Endothelial cell of umbilical vein (primary cell): ENCODE data around the gene HTRA3. TPM values are rescaled to one million over a fixed set of nuclear protein-coding genes. Genes with fewer than 3 reads are reported as not detected.

Source experiments
- BruUV-seq: library from RNA; stranded (reverse); fragments of 400-500 nt; replicated peaks from 2 replicates; lab custom pipeline; 2021; lab: Mats Ljungman, UMichigan
- CTCF ChIA-PET: fragments of 300-600, 350-600 bp; sonication (Branson Sonifier 250); formaldehyde crosslinking; loops from one replicate; lab custom pipeline; 2021; ENCODE audit warnings: antibody characterized with exemption, inconsistent platforms; lab: Charles Lee
- POLR2A ChIA-PET: fragments of 300-600, 350-600 bp; sonication (Branson Sonifier 250); formaldehyde crosslinking; loops from one replicate; lab custom pipeline; 2021; ENCODE audit warnings: antibody characterized with exemption, inconsistent platforms; lab: Charles Lee
- DNase-seq: peaks from one replicate; pipeline ENCODE4 v3.0.0-alpha.2; 2011; ENCODE audit warnings: low read depth, low spot score
- FAIRE-seq: peaks from 2 replicates; lab custom pipeline; 2011; peaks lifted over from hg19 to GRCh38; lab: Jason Lieb, UNC
- H2AFZ ChIP-seq: 2 replicates; pipeline ENCODE4 v1.6.0; 2012; ENCODE audit warnings: low read depth, low read length, control low read depth, inconsistent platforms
- H3K27ac ChIP-seq: 2 replicates; pipeline ENCODE4 v1.5.1; 2011; ENCODE audit warnings: low read depth, mild to moderate bottlenecking, control low read depth, low read length, moderate library complexity; ENCODE audit not compliant: insufficient read depth
- H3K27me3 ChIP-seq, 2 experiments: 2 replicates each; pipeline versions ENCODE4 v1.6.0 to v1.6.1; 2011; ENCODE audit warnings: low read length in 2 of 2, mixed read lengths in 1 of 2; ENCODE audit not compliant: control insufficient read depth in 2 of 2, insufficient read depth in 2 of 2
- H3K36me3 ChIP-seq, 2 experiments: 2 replicates in 1 of 2; 3 replicates in 1 of 2; pipeline ENCODE4 v1.5.1; 2011; ENCODE audit warnings: low read length in 2 of 2, mild to moderate bottlenecking in 1 of 2, moderate library complexity in 1 of 2; ENCODE audit not compliant: control insufficient read depth in 2 of 2, insufficient read depth in 2 of 2; ENCODE audit errors: extremely low read depth in 1 of 2
- H3K4me1 ChIP-seq: 3 replicates; pipeline ENCODE4 v1.5.1; 2011; ENCODE audit warnings: mild to moderate bottlenecking, low read length; ENCODE audit not compliant: control insufficient read depth, insufficient read depth; ENCODE audit errors: extremely low read depth
- H3K4me2 ChIP-seq: 2 replicates; pipeline ENCODE4 v1.6.1; 2011; ENCODE audit warnings: low read length, control low read depth, mixed read lengths; ENCODE audit not compliant: insufficient read depth
- H3K4me3 ChIP-seq, 3 experiments: fragments of 200-600 bp in 1 of 3; sonication (generic), shearing (Covaris generic) in 1 of 3; replicated peaks in 1 of 3; 2 replicates each; pipeline ENCODE4 v1.5.1; 2011 to 2016; ENCODE audit warnings: control low read depth in 3 of 3, low read length in 3 of 3, mild to moderate bottlenecking in 2 of 3, inconsistent platforms in 1 of 3, low read depth in 1 of 3, moderate library complexity in 1 of 3; ENCODE audit not compliant: insufficient read depth in 1 of 3
- H3K79me2 ChIP-seq: 2 replicates; pipeline ENCODE4 v1.6.0; 2012; ENCODE audit warnings: low read length, inconsistent platforms; ENCODE audit not compliant: control insufficient read depth, insufficient read depth
- H3K9ac ChIP-seq: replicated peaks from 2 replicates; pipeline ENCODE3; 2011; ENCODE audit warnings: low read length, control low read depth; ENCODE audit not compliant: insufficient read depth; ENCODE audit errors: extremely low read depth
- H3K9me1 ChIP-seq: replicated peaks from 3 replicates; pipeline ENCODE4 v1.6.0; 2011; ENCODE audit warnings: mild to moderate bottlenecking, low read length; ENCODE audit not compliant: control insufficient read depth, insufficient read depth; ENCODE audit errors: extremely low read depth
- H3K9me3 ChIP-seq: replicated peaks from 2 replicates; pipeline ENCODE4 v1.5.1; 2012; ENCODE audit warnings: low read length, inconsistent platforms; ENCODE audit not compliant: control insufficient read depth, insufficient read depth
- H4K20me1 ChIP-seq: replicated peaks from 2 replicates; pipeline ENCODE3; 2011; ENCODE audit warnings: mild to moderate bottlenecking, low read length; ENCODE audit not compliant: control insufficient read depth, insufficient read depth; ENCODE audit errors: extremely low read depth
- CTCF ChIP-seq, 2 donors: IDR thresholded peaks; 1 replicate in 1 of 2; 2 replicates in 1 of 2; pipeline ENCODE4 v1.5.1; 2011; ENCODE audit warnings: low read length in 2 of 2, mild to moderate bottlenecking in 2 of 2, moderate library complexity in 2 of 2, control low read depth in 1 of 2, inconsistent platforms in 1 of 2, low read depth in 1 of 2; ENCODE audit not compliant: insufficient read depth in 1 of 2; ENCODE audit errors: extremely low read depth in 1 of 2
- EZH2 ChIP-seq: IDR thresholded peaks from 2 replicates; pipeline ENCODE4 v1.6.1; 2012; ENCODE audit warnings: borderline replicate concordance, low read depth, mild to moderate bottlenecking, moderate library complexity, low read length, inconsistent platforms; ENCODE audit not compliant: severe bottlenecking
- FOS ChIP-seq: IDR thresholded peaks from 2 replicates; pipeline ENCODE4 v1.6.1; 2011; ENCODE audit warnings: mild to moderate bottlenecking, low read length, moderate library complexity, borderline replicate concordance; ENCODE audit not compliant: insufficient read depth
- GATA2 ChIP-seq: IDR thresholded peaks from 2 replicates; pipeline ENCODE4 v1.7.0; 2011; ENCODE audit warnings: low read depth, mild to moderate bottlenecking, moderate library complexity, mixed read lengths, low read length; ENCODE audit not compliant: insufficient read length, insufficient read depth
- POLR2A ChIP-seq: IDR thresholded peaks from 2 replicates; pipeline ENCODE4 v1.6.1; 2012; ENCODE audit warnings: low read depth, mild to moderate bottlenecking, control low read depth, low read length
- POLR2AphosphoS5 ChIP-seq: IDR thresholded peaks from 2 replicates; pipeline ENCODE4 v1.6.1; 2012; ENCODE audit warnings: low read depth, mild to moderate bottlenecking, control low read depth, low read length, moderate library complexity; ENCODE audit not compliant: insufficient read depth
- dilution Hi-C: fragments of 300-500 bp; cut with MboI; formaldehyde crosslinking; loops from one replicate; pipeline ENCODE4 v1.15.0; 2019; ENCODE audit warnings: low sequenced_read_pairs; ENCODE audit not compliant: extremely low pct_ligation_motif_present
- intact Hi-C: fragments of 100-400 bp; cut with micrococcal nuclease; formaldehyde crosslinking; loops from one replicate; pipeline ENCODE4 v1.10.0; 2022
- polyA plus RNA-seq, 4 experiments: library from polyadenylated mRNA; depleted of rRNA in 3 of 4; stranded (reverse) in 3 of 4; unstranded in 1 of 4; fragments of >200 nt; gene quantifications; 2 replicates each; pipeline versions ENCODE4 v1.2.1 to v1.2.3, GENCODE V29; 2011 to 2012; ENCODE audit warnings: missing spikeins in 1 of 4
- total RNA-seq: library from RNA; stranded (reverse); gene quantifications from 2 replicates; pipeline ENCODE4 v1.2.3, GENCODE V29; 2021
- TF ChIP-seq, protein P1 (sequence below): IDR thresholded peaks from 2 replicates; pipeline ENCODE4 v1.6.1; 2011; ENCODE audit not compliant: insufficient read depth, insufficient read length

HTRA3 gene
- total and polyA plus RNA-seq, 2 donors (not counting 3 experiments of a cell fraction or from before 2014, with no cell fraction given): 9.0 to 12.0 TPM

DNA sequence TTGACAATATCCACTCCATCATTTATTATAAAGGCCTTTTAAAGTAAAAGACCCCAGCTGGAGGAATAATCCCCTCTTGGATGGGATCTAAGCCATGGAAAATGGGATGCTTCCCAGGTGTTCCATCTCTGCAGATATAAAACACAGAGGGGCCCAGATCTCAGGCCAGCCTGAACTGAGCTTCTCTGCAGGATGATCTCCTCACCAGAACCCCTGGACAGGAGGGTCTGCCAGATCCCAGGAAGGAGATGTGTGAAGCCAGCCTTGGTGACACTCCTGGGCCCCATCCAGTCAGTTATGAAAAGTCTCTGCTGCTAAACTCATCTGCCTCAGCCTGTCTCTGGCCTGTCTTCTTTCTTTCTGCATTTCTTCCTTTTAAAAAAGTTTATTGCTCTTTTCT lies 56.7 kb downstream of the HTRA3 start:
- H3K27ac ChIP-seq: no peak overlapping the region
- H3K9ac ChIP-seq: no peak overlapping the region
- no peak overlapping the region for H3K4me3 ChIP-seq
- CTCF ChIA-PET: interaction anchor here (1.0 kb wide), 1 partner anchor 59 kb away, joined by 4 read pairs; no protein-coding TSS in a partner anchor
- H3K9me1 ChIP-seq: no peaks in the 10 kb centered on the region
- no peaks in the 10 kb centered on the region for H3K36me3 ChIP-seq
- FAIRE-seq: no peak
- POLR2A ChIA-PET: no interaction called here
- H2AFZ ChIP-seq: no peak overlapping the region
- intact Hi-C loops (no loop called here), dilution Hi-C loops (no loop called here)
- TF ChIP-seq CTCF (IDR thresholded peaks at IDR 0.05; ENCODE audit: extremely low read depth in 1 of 2, insufficient read depth in 1 of 2, low read depth in 1 of 2, low read length in 2 of 2): no peak
- TF ChIP-seq, protein P1, sequence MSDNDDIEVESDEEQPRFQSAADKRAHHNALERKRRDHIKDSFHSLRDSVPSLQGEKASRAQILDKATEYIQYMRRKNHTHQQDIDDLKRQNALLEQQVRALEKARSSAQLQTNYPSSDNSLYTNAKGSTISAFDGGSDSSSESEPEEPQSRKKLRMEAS: no peak
- no peak overlapping the region for H3K4me2 ChIP-seq
- no peaks in the 10 kb centered on the region for H3K4me1 ChIP-seq
- no peaks in the 10 kb centered on the region for H3K79me2 ChIP-seq
- BruUV-seq: no TSS peak
- H4K20me1 ChIP-seq: no peaks in the 10 kb centered on the region
- H3K9me3 ChIP-seq: no peaks in the 10 kb centered on the region
- no peak for DNase-seq
- peaks cover 1 to 2% of the 10 kb centered on the region in 2 experiments for H3K27me3 ChIP-seq

DNA sequence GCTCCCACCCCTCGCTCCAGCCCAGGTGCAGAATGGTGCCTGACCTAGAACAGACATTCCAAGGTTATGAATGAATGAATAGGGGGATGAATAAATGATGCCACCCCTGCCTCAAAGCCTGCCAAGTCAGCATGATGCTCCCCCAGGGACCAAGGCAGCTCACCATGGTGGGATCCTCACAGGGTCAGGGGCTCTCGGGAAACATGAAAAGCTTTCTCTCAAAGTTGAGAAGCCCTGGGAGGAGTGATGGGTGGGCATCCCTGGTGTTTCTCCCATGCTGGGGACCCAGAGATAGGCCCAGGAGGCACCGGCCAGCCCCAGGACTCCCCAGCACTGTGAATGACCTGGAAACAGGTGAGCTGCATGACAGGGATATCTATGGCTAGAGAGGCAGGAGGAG lies 58.9 kb downstream of the HTRA3 start:
- H3K27me3 ChIP-seq: peaks cover 0 to 2% of the 10 kb centered on the region in 2 experiments
- H3K27ac ChIP-seq: no peak overlapping the region
- H3K79me2 ChIP-seq: no peaks in the 10 kb centered on the region
- no peaks in the 10 kb centered on the region for H3K9me3 ChIP-seq
- intact Hi-C loops: no loop called here
- H2AFZ ChIP-seq: no peak overlapping the region
- no peak overlapping the region for H3K4me3 ChIP-seq
- FAIRE-seq: no peak
- TF ChIP-seq FOS: no peak
- no peak for TF ChIP-seq POLR2AphosphoS5
- TF ChIP-seq POLR2A: no peak
- TF ChIP-seq EZH2: no peak
- TF ChIP-seq CTCF (IDR thresholded peaks at IDR 0.05; ENCODE audit: extremely low read depth in 1 of 2, insufficient read depth in 1 of 2, low read depth in 1 of 2, low read length in 2 of 2): no peak
- no peak for TF ChIP-seq GATA2
- no peaks in the 10 kb centered on the region for H3K9me1 ChIP-seq
- no peak overlapping the region for H3K9ac ChIP-seq
- dilution Hi-C loops: no loop called here
- no peaks in the 10 kb centered on the region for H3K4me1 ChIP-seq
- no peaks in the 10 kb centered on the region for H4K20me1 ChIP-seq
- H3K36me3 ChIP-seq: no peaks in the 10 kb centered on the region
- H3K4me2 ChIP-seq: no peak overlapping the region
- DNase-seq: no peak
- ChIA-PET POLR2A (no interaction called here), CTCF (no interaction called here)
- BruUV-seq: no TSS peak
